ENCODE data around the gene PSMB3.

Gene PSMB3

DNA sequence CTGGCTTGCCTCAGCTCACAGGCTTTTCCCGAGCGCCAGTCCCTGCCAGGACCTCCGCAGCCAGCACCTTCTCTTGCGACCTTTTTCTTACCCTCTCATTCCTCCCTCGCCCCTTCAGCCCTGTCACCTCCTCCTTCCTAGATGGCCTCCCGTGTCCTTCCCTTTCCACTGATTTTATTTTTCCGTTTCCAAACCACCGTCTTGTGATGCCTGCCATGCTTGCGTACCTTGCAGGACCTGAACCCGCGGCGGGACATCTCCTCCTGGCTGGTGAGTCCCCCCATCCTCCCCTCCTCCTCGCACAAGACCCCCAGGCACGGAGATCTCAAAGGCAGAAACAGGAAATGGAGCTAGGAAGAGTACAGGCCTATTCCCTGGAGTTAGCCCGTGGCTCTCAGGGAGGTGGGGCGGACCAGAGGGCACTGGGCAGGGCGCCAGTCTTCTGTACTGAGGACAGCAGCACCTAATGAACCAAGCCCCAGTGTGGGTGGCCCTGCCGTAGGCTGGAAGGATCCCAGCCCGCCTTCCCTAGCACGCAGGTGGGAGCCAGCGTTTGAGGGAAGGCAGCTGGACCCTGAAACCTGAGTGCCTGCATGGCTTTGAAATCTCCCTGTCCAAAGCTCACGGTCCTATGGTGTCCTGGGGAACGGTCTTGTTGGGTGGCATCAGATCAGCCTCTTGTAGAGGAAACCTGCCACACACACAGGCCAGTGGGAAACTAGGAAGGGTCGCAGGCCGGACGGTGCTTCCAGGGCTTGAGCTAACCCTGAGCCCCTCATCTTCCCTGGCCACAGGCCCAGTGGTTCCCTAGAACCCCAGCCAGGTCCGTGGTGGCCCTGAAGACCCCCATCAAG is 21.8 kb upstream of the PSMB3 start:
- TF ChIP-seq CTCF (IDR thresholded peaks at IDR 0.05; ENCODE audit: poor library complexity, severe bottlenecking): no peak
- no peak for DNase-seq (ENCODE audit: low spot score)
- Histone ChIP-seq H3K27ac (ENCODE audit: poor library complexity, severe bottlenecking) (peak overlapping the region; percentile 80), H3K36me3 (ENCODE audit: low read depth) (peaks cover 40% of the 10 kb centered on the region), H3K4me1 (ENCODE audit: insufficient read depth, poor library complexity, severe bottlenecking) (no peaks in the 10 kb centered on the region), H3K9me3 (ENCODE audit: severe bottlenecking) (no peaks in the 10 kb centered on the region), H3K27me3 (ENCODE audit: insufficient read depth, poor library complexity, severe bottlenecking) (no peaks in the 10 kb centered on the region), H3K4me3 (ENCODE audit: severe bottlenecking) (peak overlapping the region; percentile 65)
- peak; percentile 52 for ATAC-seq (ENCODE audit: low read depth)

GRCh38 chr17:38731526-38732294 is 20.8 kb upstream of the PSMB3 start:
- ATAC-seq (ENCODE audit: low read depth) (no peak), DNase-seq (ENCODE audit: low spot score) (no peak)
- H3K27ac ChIP-seq (ENCODE audit: poor library complexity, severe bottlenecking): peak overlapping the region; percentile 80
- no peaks in the 10 kb centered on the region for H3K27me3 ChIP-seq (ENCODE audit: insufficient read depth, poor library complexity, severe bottlenecking)
- TF ChIP-seq CTCF (IDR thresholded peaks at IDR 0.05; ENCODE audit: poor library complexity, severe bottlenecking): no peak
- no peaks in the 10 kb centered on the region for H3K4me1 ChIP-seq (ENCODE audit: insufficient read depth, poor library complexity, severe bottlenecking)
- H3K9me3 ChIP-seq (ENCODE audit: severe bottlenecking): no peaks in the 10 kb centered on the region
- peaks cover 50% of the 10 kb centered on the region for H3K36me3 ChIP-seq (ENCODE audit: low read depth)
- H3K4me3 ChIP-seq (ENCODE audit: severe bottlenecking): no peak overlapping the region

GRCh38 chr17:38732376-38733281 is 19.9 kb upstream of the PSMB3 start:
- Histone ChIP-seq H3K4me1 (ENCODE audit: insufficient read depth, poor library complexity, severe bottlenecking) (no peaks in the 10 kb centered on the region), H3K36me3 (ENCODE audit: low read depth) (peaks cover 59% of the 10 kb centered on the region), H3K4me3 (ENCODE audit: severe bottlenecking) (no peak overlapping the region), H3K27me3 (ENCODE audit: insufficient read depth, poor library complexity, severe bottlenecking) (no peaks in the 10 kb centered on the region), H3K9me3 (ENCODE audit: severe bottlenecking) (no peaks in the 10 kb centered on the region), H3K27ac (ENCODE audit: poor library complexity, severe bottlenecking) (no peak overlapping the region)
- TF ChIP-seq CTCF (IDR thresholded peaks at IDR 0.05; ENCODE audit: poor library complexity, severe bottlenecking): no peak
- ATAC-seq (ENCODE audit: low read depth) (no peak), DNase-seq (ENCODE audit: low spot score) (no peak)

- H3K4me1 ChIP-seq (ENCODE audit: insufficient read depth, poor library complexity, severe bottlenecking): no peaks in the 10 kb centered on the region
- no peak for DNase-seq (ENCODE audit: low spot score)
- no peak for ATAC-seq (ENCODE audit: low read depth)
Measured at GRCh38 chr17:38733282-38733981, 19.1 kb upstream of the PSMB3 start.

More at GRCh38 chr17:38733282-38733981, 19.1 kb upstream of the PSMB3 start:
- H3K27me3 ChIP-seq (ENCODE audit: insufficient read depth, poor library complexity, severe bottlenecking): no peaks in the 10 kb centered on the region
- H3K36me3 ChIP-seq (ENCODE audit: low read depth): peaks cover 65% of the 10 kb centered on the region
- H3K9me3 ChIP-seq (ENCODE audit: severe bottlenecking): no peaks in the 10 kb centered on the region
- H3K4me3 ChIP-seq (ENCODE audit: severe bottlenecking): no peak overlapping the region
- no peak for TF ChIP-seq CTCF (IDR thresholded peaks at IDR 0.05; ENCODE audit: poor library complexity, severe bottlenecking)
- H3K27ac ChIP-seq (ENCODE audit: poor library complexity, severe bottlenecking): no peak overlapping the region

All from RWPE2 (cell line).